NCI-H187 (cell line): ENCODE data around the gene SMG6.
"Not testable (repeated sequence)": the region's sequence is repeated elsewhere in the genome, so short reads cannot be mapped to it uniquely, and the experiment has no call there.

ENCODE experiments used
- DNase-seq, 2 experiments: peaks; one replicate each; lab custom pipeline; 2025; lab: John Stamatoyannopoulos, UW

The SMG6 gene

DNA sequence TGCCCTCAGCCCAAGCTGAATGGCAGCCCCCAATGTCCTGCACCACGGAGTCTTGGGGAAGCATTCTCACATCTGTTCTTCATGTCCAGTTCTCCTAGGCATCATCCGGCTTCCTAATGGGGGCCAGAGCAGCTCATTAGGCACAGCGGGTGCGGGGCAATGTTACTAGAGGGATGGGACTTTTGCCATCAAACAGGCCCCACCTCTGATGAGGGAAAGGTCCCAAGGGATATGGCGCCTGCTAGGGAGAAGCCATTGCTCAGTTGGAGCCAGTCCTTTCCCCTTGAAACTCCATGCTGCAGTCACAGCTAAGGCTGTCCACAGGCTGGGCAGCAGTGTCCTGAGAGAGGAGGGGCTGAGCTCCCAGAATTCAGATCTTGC lies 275.4 kb downstream of the SMG6 start:
- no peak for DNase-seq

- no peak for DNase-seq
Observed at GRCh38 chr17:2027528-2028233, 275.9 kb downstream of the SMG6 start.

DNA sequence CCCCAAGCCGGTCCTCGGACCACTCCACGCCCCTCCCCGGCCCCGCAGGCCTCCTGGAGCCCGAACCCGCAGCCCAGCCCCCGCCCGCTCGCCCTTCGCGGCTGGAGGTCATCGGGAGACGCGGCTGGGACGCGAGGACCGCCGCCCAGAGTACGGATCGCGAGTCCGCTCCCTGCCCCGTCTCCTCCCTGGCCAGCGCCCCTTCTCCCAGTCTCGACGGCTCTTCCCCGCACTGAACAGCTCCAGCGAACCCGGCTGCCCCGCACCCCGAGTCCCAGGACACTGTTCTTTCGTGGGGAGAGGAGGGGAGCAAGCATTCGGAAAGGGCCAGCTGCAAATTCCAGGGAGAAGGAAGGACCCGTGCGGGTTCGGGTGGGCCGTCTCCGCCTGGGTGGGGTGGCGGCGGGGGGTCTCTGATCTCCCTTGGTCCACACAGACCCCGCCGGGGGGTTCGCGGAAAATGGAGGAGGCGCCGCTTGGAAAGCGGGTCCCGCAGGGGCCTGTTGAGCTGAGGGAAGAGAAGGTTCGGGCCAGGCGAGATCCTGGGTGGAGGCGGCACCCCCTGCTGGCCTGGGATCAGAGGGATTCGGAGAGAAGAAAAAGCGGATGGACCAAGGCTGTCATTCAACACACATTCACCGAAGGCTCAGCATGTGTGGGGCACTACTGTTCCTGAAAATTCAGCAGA lies 277.8 kb downstream of the SMG6 start:
- peak in 1 of 2 experiments; percentile 40 for DNase-seq

DNA sequence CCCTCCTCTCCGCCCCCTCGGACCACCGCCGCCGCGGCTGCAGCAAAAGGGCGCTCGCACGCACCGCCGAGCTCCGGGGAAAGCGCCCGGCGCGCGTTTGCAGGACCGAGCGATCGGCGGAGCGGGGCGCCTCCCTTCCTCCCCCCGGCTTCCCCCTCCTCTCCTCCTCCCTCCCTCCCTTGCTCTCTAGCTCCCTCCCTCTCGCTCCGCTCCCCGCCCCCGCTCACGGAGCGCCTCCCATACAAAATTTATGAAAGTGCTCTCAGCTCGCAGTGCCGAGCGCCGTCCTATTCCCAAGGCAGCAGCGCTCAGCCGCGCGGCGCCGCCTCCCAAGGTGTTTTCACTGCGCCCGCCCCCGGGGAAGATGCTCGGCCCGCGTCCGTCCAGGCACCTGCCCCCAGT lies 278.4 kb downstream of the SMG6 start, which contains the start of gene RTN4RL1:
TSS of gene RTN4RL1 (minus strand) at position 115 of the 402 bp plus-strand sequence. CDS start 469 bp downstream, outside the sequence.
- peak; percentile 39 to 80 for DNase-seq

- no peak for DNase-seq
Observed at GRCh38 chr17:2024572-2025219, 278.9 kb downstream of the SMG6 start.

DNA sequence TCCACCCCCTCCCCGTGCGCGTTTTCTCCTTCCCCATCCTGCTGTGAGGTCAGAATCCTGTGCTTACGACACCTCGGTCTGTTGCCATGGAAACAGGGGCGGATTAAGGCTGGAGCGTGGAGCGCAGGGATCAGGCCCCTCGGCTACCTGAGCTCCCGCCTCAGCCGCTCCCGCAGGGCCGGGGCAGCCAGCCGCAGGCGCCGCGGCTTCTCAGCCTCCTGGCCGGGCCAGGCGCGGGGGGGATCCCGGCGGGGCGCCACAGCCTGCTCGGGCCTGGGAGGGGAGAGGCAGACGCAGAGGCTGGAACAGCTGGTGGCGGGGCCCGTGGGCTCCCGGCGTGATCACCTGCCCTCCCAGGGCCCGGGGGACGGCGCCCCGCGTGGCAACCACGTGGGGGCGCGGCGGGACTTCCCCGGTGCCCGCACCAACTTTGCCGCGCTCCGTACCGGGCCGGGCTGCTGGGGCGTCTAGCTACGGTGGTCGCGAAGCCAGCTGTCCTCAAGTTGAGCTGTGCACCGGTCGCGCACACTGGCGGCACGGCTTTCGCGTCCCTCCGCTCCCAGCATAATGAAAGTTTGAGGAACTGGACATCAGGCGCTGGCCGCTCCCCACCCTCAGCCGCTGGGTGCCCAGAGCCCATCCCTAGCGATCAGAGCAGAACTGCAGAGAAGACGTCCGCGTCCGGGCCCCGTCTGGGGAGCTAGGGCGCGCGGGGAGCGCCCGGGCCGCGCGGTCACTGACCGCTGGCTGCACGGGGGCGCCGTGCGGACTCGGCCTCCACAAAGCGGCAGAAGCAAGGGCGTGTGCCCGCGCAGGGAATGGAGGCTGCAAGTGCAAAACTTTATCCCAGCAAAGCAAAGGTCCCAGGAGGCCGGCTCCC lies 279.7 kb downstream of the SMG6 start:
- DNase-seq, result no peak

GRCh38 chr17:2023256-2023655 lies 280.3 kb downstream of the SMG6 start:
- no peak for DNase-seq

DNA sequence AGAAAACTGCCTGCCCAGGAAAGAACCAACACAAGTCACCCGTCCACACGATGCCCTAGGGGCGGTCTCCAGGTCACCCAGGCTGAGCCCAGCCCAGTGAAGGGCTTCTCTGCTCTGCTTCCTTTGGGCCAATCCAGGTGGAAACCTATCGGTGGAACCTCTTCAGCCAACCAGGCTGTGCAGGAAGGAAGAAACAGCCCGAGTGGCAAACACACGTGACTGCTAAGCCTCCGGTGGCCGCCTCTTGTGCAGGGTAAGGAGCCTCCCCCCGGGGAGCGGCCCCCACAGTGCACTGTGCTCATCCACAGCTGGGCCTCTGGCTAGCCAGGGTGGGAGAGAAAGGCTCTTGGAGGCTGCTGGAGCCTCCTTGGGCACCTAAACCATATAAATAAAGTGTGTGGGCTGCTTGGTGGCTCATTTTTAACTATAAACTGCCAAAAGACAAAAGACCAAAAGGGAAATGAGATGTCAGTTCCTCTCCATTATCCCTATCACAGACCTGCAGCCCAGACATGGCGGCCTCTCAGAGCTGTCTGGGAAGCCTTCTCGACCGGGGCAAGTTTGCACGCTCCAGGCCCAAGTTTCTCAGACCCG lies 280.8 kb downstream of the SMG6 start:
- DNase-seq, result no peak

GRCh38 chr17:2020721-2021120 lies 282.9 kb downstream of the SMG6 start:
- DNase-seq, result no peak

DNA sequence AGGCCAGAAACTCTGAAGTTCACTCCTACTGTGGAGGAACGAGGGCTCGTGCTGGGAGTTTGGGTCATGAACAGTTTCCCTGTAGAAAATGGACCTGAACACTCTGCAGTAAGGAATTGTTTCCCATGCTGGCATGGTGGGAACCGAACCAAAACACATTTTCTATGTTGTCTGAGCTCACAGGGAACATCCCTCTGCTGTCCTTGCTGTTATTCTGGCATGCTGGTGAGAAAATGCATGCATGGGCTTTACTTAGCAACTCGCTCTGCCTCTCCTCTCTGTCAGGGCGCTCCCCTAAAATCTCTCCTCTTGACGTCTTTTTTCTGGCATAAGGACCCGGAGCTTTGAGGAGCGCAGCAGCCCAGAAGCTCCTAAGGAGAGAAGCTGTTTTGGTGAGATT lies 283.9 kb downstream of the SMG6 start:
- DNase-seq, result no peak

DNA sequence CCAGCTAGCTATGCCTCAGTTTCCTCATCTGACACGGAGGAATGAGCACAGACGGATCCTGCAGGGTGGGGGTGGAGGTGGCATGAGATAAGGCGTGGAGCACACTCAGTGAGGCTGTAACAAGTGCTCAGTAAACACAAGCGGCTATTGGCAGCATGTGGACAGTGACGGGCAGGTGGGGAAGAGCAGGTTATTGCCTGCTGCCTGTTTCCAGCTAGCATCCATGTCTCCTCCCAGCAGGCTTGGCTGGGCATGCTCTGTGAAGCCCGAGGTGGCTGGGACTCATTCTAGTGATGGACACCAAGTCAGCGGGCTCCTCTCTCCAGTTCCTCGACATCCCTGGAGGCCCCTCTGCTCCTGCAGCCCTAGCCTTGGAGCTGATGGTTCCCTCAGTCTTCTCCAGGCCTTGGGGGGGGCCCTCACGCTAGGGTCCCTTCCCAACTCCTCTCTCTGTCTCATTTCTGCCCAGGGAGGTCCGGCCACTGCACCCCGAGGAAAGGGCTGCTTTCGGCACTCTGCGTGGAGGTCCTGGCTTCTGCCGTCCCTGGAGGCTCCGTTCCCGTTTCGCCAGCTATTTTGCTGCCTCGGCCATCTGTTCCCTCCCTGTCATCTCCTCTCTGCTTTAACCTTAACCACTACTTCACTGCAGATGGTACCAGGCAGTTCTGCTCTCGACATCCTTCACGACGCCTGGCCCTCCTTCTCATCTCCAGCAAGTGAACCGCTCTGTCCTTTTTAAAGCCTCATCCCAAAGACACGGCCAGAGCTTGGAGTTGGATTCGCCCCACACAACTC lies 284.7 kb downstream of the SMG6 start:
- DNase-seq, result no peak

- peak in 1 of 2 experiments; percentile 20 for DNase-seq
Observed at GRCh38 chr17:2017274-2017941, 286.2 kb downstream of the SMG6 start.

GRCh38 chr17:2016494-2016893 lies 287.1 kb downstream of the SMG6 start:
- DNase-seq, result no peak

DNA sequence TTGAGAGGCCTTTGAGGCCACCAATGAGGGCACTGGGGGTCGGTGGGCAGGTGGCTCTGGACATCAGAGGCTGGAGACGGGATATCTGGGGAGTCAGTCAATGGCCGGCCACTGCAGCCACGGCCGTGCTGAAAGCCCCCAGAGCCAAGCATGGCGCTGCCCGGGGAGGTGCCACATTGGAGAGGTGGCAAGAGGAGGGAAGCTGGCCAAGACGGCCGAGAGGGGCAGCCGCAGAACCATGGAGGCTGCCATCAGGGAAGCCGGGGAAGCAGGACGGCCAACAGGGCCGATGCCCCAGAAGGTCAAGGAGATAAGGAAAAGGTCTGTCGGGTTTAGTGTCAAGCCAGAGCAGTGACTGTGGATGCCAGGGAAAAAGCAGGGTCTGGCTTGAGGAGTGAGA lies 288.3 kb downstream of the SMG6 start:
- no peak for DNase-seq

GRCh38 chr17:2013994-2014317 lies 289.6 kb downstream of the SMG6 start:
- no peak for DNase-seq

GRCh38 chr17:2013220-2013993 lies 290.2 kb downstream of the SMG6 start:
- not testable (repeated sequence) for DNase-seq

GRCh38 chr17:2012499-2012898 lies 291.1 kb downstream of the SMG6 start:
- no peak for DNase-seq

- DNase-seq, result no peak
Observed at GRCh38 chr17:2011411-2012371, 291.9 kb downstream of the SMG6 start.
